AML-193 (cell line): Measurements from ENCODE around the gene RPL27.

ENCODE experiments used
- DNase-seq, 2 experiments: peaks; one replicate each; lab custom pipeline; 2025; lab: John Stamatoyannopoulos, UW

The RPL27 gene

DNA sequence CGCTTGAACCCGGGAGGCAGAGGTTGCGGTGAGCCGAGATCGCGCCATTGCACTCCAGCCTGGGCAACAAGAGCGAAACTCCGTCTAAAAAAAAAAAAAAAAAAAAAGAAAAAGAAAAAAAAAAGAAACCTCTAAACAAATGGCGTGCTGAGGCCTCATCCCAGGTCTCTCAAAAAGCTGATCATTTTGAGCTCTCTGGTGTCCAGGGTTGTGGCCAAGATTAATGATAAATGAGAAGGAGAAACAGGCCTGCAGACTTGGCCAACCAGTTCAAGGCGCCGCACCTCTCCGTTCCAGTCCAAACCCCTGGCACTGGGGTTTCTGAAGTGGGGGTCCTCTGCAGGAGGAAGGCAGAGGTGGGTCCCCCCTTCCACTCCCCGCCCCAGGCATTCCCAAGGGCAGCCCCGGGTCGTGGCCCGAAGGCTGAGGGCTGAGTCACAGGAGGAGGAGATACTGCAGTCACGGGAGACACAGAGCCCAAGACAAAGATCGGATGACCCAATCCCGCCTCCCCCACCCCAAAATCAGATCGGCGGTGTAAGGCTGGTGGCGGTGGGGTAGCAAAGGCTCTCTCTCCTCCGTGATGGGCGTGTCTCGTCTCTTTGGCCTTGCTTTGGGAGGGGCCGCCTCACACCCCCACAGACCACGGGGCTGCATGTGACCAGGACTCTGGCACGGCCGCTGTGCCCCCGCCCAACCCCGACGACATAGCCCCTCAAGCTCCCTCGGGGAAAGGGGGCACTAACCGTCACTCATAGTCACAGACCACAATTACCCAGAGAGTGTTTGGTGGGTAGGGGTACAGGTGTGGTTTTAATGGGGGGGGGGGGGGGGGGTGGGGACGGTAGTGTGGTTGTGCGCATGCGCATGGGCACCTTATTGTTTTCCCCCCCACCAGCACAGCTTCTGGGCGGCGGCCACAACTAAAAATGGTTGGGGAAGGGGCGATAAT is 22.8 kb downstream of the RPL27 start:
- peak; percentile 65 to 72 for DNase-seq

- peak; percentile 74 to 78 for DNase-seq
Measured at GRCh38 chr17:43021741-43022512, 23.7 kb downstream of the RPL27 start, which contains the start of gene VAT1. Gene VAT1 (minus strand): TSS chr17:43022385. CDS start chr17:43022322, 63 bp downstream.

GRCh38 chr17:43024407-43025289 is 26.4 kb downstream of the RPL27 start, which contains the start of gene RND2:
Gene RND2 (plus strand): TSS chr17:43025231. CDS start chr17:43025348, 117 bp downstream.
- peak; percentile 97 to 98 for DNase-seq

DNA sequence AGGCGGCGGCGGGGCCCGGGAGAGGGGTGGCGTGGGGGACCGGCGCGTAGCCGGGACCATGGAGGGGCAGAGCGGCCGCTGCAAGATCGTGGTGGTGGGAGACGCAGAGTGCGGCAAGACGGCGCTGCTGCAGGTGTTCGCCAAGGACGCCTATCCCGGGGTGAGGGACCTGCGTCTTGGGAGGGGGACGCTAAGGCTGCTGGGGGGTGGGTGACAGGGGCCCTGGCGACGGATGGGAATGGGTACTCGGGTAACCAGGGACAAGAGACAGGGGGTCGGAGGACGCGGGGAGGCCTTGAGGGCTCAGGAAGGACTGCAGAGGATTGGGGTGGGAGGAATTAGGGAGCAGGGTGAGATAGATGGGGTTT is 27.1 kb downstream of the RPL27 start:
- no peak for DNase-seq

GRCh38 chr17:43025766-43026537 is 27.7 kb downstream of the RPL27 start:
- DNase-seq: no peak

DNA sequence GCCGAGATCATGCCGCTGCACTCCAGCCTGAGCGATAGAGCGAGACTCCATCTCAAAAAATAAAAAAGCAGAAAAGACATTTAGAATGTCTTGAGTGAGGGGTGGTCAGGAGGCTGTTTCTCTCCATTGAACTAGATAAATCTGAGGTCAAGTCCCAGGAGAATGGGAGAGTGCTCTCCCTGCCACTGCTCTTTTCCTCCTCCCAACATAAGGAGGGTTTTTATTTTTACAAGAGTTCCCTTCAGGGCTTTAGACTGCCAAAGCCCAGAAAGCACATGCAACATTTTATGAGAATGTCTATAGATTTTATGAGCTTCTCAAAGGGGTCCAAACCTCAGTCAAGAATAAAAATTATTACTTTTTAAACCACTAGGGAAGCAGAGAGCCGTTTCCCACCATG is 28.4 kb downstream of the RPL27 start:
- no peak for DNase-seq

DNA sequence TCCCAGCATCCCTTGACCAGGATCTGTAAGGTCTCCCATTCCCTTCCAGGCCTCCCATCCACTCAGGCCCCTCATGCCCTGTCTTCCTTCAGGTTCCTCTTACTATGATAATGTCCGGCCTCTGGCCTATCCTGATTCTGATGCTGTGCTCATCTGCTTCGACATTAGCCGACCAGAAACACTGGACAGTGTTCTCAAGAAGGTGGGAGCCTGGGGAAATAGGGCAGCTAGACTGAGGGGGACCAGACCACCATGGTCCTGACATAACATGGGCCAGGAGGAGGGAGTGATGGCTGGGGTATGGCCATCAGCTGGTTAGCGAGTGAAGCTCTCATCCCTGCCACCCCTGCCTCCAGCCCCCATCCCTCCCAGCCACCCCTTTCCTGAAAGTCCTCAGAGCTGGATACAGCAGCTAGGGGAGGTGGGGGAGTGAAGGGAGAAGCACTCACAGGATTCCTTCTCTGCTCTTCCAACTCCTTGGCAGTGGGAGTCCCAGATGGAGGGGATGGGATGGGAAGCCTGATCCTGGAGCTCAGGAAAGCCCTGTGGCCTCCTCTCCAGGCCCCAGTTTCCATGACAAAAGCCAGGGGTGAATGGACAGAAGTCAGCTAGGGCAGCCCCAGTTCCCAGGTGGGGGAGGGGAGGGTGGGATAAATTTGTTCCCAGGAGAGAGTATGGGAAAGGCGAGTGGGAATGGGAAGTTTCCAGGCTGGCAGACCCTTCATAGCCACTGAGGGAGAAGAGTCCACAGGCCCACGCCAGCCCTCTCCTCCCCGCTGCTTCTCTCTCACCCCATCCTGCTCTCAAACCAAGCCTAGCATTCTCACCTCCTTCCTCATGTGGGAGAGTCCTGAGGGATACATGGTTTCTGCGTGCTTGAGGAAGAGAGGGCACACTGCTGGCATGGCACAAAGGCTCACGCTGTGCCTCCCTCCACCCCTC is 29.1 kb downstream of the RPL27 start:
- no peak for DNase-seq

DNA sequence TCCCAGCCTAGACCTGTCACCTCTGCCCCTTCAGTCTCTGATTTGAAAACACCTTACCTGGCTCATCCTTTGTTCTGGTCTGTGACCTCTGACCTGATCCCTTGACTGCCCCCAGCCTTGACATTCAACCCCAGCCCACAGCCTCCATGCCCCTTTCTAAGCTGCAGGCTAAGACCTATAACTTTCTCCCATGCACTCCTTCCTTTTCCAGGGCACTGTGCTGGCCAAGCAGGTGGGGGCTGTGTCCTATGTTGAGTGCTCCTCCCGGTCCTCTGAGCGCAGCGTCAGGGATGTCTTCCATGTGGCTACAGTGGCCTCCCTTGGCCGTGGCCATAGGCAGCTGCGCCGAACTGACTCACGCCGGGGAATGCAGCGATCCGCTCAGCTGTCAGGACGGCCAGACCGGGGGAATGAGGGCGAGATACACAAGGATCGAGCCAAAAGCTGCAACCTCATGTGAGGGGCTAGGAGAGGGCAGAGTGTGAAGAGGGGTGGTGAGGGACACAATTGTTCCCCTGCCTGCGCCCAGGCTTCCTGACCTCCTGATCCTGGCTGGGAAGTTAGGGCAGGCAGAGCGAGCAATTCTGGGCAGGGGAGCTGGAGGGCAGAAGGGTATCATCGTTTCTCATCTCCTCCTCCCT is 30.1 kb downstream of the RPL27 start:
- no peak for DNase-seq

DNA sequence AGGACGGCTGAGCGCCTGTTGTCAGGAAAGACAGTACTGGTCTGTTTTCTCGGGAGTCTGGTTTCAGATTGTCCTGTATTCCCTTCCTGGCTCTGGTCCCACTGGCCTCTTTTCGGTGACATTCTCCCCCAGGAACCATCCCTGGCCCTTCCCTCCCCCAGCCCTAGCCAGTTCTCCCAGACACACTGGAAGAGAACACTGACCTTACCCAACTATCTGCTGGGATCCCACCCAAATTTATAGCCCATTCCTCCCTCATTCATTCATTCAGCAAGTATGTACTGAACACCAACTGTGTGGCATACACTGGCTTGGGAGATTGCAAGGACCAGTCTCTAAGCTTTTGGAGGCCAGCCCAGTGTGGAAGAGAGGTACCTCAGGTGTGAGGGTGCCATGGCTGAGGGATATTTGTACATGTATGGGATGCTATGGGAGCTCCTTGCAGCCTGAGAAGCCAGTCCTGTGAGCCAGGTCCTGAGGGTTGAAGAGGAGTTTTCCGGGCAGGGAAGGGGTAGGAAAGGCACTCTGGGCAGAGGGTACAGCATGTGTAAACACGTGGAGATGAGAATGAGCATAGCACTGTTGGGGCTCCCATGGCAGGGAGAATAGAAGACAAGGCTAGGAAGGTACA is 32.0 kb downstream of the RPL27 start:
- DNase-seq: no peak

GRCh38 chr17:43031666-43032065 is 33.4 kb downstream of the RPL27 start:
- no peak for DNase-seq

- no peak for DNase-seq
Measured at GRCh38 chr17:43033948-43034881, 36.0 kb downstream of the RPL27 start.

- DNase-seq: no peak
Measured at GRCh38 chr17:43034894-43035293, 36.7 kb downstream of the RPL27 start.

GRCh38 chr17:43039646-43040045 is 41.4 kb downstream of the RPL27 start:
- DNase-seq: no peak

GRCh38 chr17:43040655-43041054 is 42.4 kb downstream of the RPL27 start:
- DNase-seq: no peak

GRCh38 chr17:43042025-43042628 is 43.9 kb downstream of the RPL27 start:
- DNase-seq: no peak

GRCh38 chr17:43043307-43043706 is 45.1 kb downstream of the RPL27 start:
- no peak for DNase-seq

DNA sequence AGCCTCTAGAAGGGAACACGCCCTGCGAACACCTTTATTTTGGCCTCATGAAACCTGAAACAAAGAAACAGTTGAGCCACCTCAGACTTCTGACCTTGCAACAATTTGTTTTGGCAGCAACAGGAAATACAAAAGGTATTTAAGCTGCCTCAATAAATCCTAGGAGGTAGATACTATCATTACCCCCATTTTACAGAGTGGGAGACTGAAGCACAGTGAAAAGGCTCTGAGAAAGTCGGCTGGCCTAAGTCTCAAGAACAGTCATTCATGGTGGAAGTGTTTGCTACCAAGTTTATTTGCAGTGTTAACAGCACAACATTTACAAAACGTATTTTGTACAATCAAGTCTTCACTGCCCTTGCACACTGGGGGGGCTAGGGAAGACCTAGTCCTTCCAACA is 45.8 kb downstream of the RPL27 start:
- DNase-seq: no peak
